GM23338 (cell line): ENCODE measurements around the gene DNAI7. TPM values are rescaled to one million over a fixed set of nuclear protein-coding genes. Genes with fewer than 3 reads are reported as not detected.

ENCODE experiments used
- ATAC-seq: fragments of 200-7000 bp; cut with Tn5 transposase; 3 replicates; pipeline ENCODE4 v1.9.1; 2020
- DNase-seq: peaks from one replicate; pipeline ENCODE4 v3.0.0-alpha.2; 2015; ENCODE audit warnings: low spot score
- H2AFZ ChIP-seq: fragments of 200-600 bp; sonication (generic); 2 replicates; pipeline ENCODE4 v1.8.0; 2016; ENCODE audit warnings: antibody characterized with exemption, mild to moderate bottlenecking, moderate library complexity
- H3F3A ChIP-seq: fragments of 200-600 bp; sonication (generic); replicated peaks from 2 replicates; pipeline ENCODE4 v1.8.0; 2017; ENCODE audit warnings: antibody characterized with exemption, mixed run types, low read depth
- H3K27ac ChIP-seq: fragments of 200-600 bp; sonication (generic); 2 replicates; pipeline ENCODE4 v1.6.1; 2016; ENCODE audit warnings: low read depth
- H3K27me3 ChIP-seq: fragments of 200-600 bp; sonication (generic); 2 replicates; pipeline ENCODE4 v1.8.0; 2016; ENCODE audit warnings: mild to moderate bottlenecking, mixed run types, moderate library complexity; ENCODE audit not compliant: insufficient read depth
- H3K36me3 ChIP-seq: fragments of 200-600 bp; sonication (generic); 2 replicates; pipeline ENCODE4 v1.8.0; 2016; ENCODE audit warnings: mild to moderate bottlenecking; ENCODE audit not compliant: insufficient read depth
- H3K4me1 ChIP-seq: fragments of 200-600 bp; sonication (generic); 2 replicates; pipeline ENCODE4 v1.8.0; 2016; ENCODE audit warnings: mild to moderate bottlenecking, moderate library complexity; ENCODE audit not compliant: insufficient read depth
- H3K4me2 ChIP-seq: fragments of 200-600 bp; sonication (generic); 2 replicates; pipeline ENCODE4 v1.7.1; 2017; ENCODE audit warnings: mixed run types
- H3K4me3 ChIP-seq: fragments of 200-600 bp; sonication (generic); 2 replicates; pipeline ENCODE4 v1.6.1; 2016; ENCODE audit warnings: mixed run types
- H3K79me2 ChIP-seq: fragments of 200-600 bp; sonication (generic); replicated peaks from 2 replicates; pipeline ENCODE4 v1.8.0; 2017; ENCODE audit warnings: mild to moderate bottlenecking; ENCODE audit not compliant: insufficient read depth
- H3K9me2 ChIP-seq: fragments of 200-600 bp; sonication (generic); 2 replicates; pipeline ENCODE4 v1.8.0; 2017; ENCODE audit not compliant: insufficient read depth
- H4K20me1 ChIP-seq: fragments of 200-600 bp; sonication (generic); replicated peaks from 2 replicates; pipeline ENCODE4 v1.8.0; 2017; ENCODE audit warnings: mild to moderate bottlenecking; ENCODE audit not compliant: insufficient read depth
- H3K27ac Mint-ChIP-seq: 2 replicates; pipeline ENCODE4 v1.8.0; 2020; ENCODE audit warnings: inconsistent platforms, mild to moderate bottlenecking, moderate library complexity, mixed read lengths
- H3K27me3 Mint-ChIP-seq: 3 replicates; pipeline ENCODE4 v1.8.0; 2022; ENCODE audit warnings: low read depth, mild to moderate bottlenecking, moderate library complexity, mixed read lengths, inconsistent platforms; ENCODE audit not compliant: insufficient read depth, poor library complexity
- H3K36me3 Mint-ChIP-seq: 3 replicates; pipeline ENCODE4 v1.8.0; 2021; ENCODE audit warnings: low read depth, mild to moderate bottlenecking, inconsistent platforms, moderate library complexity, mixed read lengths
- H3K4me1 Mint-ChIP-seq: 3 replicates; pipeline ENCODE4 v1.8.0; 2020; ENCODE audit warnings: mild to moderate bottlenecking, inconsistent platforms, mixed read lengths
- H3K4me3 Mint-ChIP-seq: 3 replicates; pipeline ENCODE4 v1.8.0; 2021; ENCODE audit warnings: moderate library complexity, mild to moderate bottlenecking, inconsistent platforms, mixed read lengths
- H3K9me3 Mint-ChIP-seq: 3 replicates; pipeline ENCODE4 v1.8.0; 2020; ENCODE audit warnings: moderate library complexity, mild to moderate bottlenecking, inconsistent platforms, mixed read lengths
- CREB1 ChIP-seq: fragments of 250-450 bp; sonication (Bioruptor Pico); IDR thresholded peaks from 2 replicates; pipeline ENCODE4 v1.5.0; 2020; ENCODE audit warnings: low read depth, mild to moderate bottlenecking, moderate library complexity
- EZH2 ChIP-seq: fragments of 200-600 bp; sonication (generic); IDR thresholded peaks from one replicate; pipeline ENCODE4 v1.8.0; 2017; ENCODE audit warnings: antibody characterized with exemption, mild to moderate bottlenecking, low read depth; ENCODE audit not compliant: unreplicated experiment
- EZH2phosphoT487 ChIP-seq: fragments of 200-600 bp; sonication (generic); IDR thresholded peaks from one replicate; pipeline ENCODE4 v1.8.1; 2018; ENCODE audit warnings: antibody characterized with exemption; ENCODE audit not compliant: unreplicated experiment
- JUNB ChIP-seq: IDR thresholded peaks from one replicate; pipeline ENCODE4 v1.6.1; 2016; ENCODE audit warnings: antibody characterized with exemption; ENCODE audit not compliant: unreplicated experiment
- NANOG ChIP-seq: IDR thresholded peaks from 2 replicates; pipeline ENCODE4 v1.6.1; 2016; ENCODE audit warnings: antibody characterized with exemption, borderline replicate concordance
- POLR2AphosphoS5 ChIP-seq: IDR thresholded peaks from 2 replicates; pipeline ENCODE4 v1.6.1; 2016; ENCODE audit warnings: antibody characterized with exemption, low read depth
- STAT1 ChIP-seq: IDR thresholded peaks from one replicate; pipeline ENCODE4 v1.6.1; 2016; ENCODE audit warnings: antibody characterized with exemption; ENCODE audit not compliant: unreplicated experiment
- ZNF114 ChIP-seq: fragments of 250-450 bp; sonication (Bioruptor Pico); IDR thresholded peaks from 2 replicates; pipeline ENCODE4 v1.5.0; 2020; ENCODE audit warnings: mild to moderate bottlenecking, moderate library complexity
- ZNF331 ChIP-seq: fragments of 250-450 bp; sonication (Bioruptor Pico); IDR thresholded peaks from 2 replicates; pipeline ENCODE4 v1.5.0; 2020; ENCODE audit warnings: low read depth, mild to moderate bottlenecking, moderate library complexity
- polyA plus RNA-seq: library from polyadenylated mRNA; unstranded; fragments of >200 nt; fragmentation: Nextera tagmentation; extraction: Ambion mirVana; gene quantifications from 2 replicates; pipeline ENCODE4 v1.2.1, GENCODE V29; 2016
- total RNA-seq: library from RNA; depleted of rRNA; stranded (reverse); fragments of >200 nt; shearing (Covaris generic); gene quantifications from 2 replicates; pipeline ENCODE4 v1.2.3, GENCODE V29; 2014
- TF ChIP-seq, protein P1 (sequence below): fragments of 250-450 bp; sonication (Bioruptor Pico); IDR thresholded peaks from 2 replicates; pipeline ENCODE4 v1.5.0; 2020; ENCODE audit warnings: mild to moderate bottlenecking, moderate library complexity
- TF ChIP-seq, protein P2 (sequence below): IDR thresholded peaks from 2 replicates; pipeline ENCODE4 v1.6.1; 2016; ENCODE audit warnings: antibody characterized with exemption
- TF ChIP-seq, protein P3 (sequence below): IDR thresholded peaks from one replicate; pipeline ENCODE4 v1.6.1; 2018; ENCODE audit warnings: antibody characterized with exemption; ENCODE audit not compliant: unreplicated experiment
- TF ChIP-seq, protein P4 (sequence below), 2 experiments: fragments of 200-600 bp in 1 of 2; sonication (generic) in 1 of 2; conservative IDR thresholded peaks; 2 replicates each; pipeline versions ENCODE4 v1.5.1 to v1.6.1; 2016 to 2017; ENCODE audit warnings: antibody characterized with exemption in 2 of 2, low read depth in 2 of 2, mild to moderate bottlenecking in 2 of 2, moderate library complexity in 1 of 2

The DNAI7 gene
- total and polyA plus RNA-seq, 2 experiments from 2014 or later: 0.08 TPM; not detected in 1

DNA sequence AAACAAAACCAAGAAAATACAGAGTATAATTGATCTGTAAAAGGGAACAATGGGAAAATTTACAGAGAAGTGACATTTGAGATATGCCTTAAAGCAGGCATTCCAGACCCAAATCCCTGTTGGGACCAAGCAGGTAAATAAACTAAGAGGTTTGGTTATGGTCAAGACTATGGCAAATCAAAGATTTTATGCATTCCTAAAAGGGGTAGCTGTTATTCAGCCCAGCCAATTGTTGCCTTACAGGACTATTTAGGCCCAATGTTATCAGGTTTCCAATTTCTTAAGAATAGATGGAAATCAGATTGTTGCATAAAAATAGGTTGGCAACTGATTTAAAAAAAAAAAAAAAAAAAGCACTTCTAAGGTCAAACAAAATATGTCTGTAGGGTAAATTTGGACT, 5.3 kb downstream of the DNAI7 start:
- H3K4me3 Mint-ChIP-seq: no peak overlapping the region
- ATAC-seq (no peak), DNase-seq (no peak)
- H3K27me3 ChIP-seq: no peaks in the 10 kb centered on the region
- no peaks in the 10 kb centered on the region for H3K79me2 ChIP-seq
- H4K20me1 ChIP-seq: no peaks in the 10 kb centered on the region
- TF ChIP-seq ZNF331 (CRISPR knock-in tag) (no peak), POLR2AphosphoS5 (no peak), JUNB (no peak), CREB1 (CRISPR knock-in tag) (no peak), EZH2 (no peak), NANOG (no peak), ZNF114 (CRISPR knock-in tag) (no peak), EZH2phosphoT487 (no peak), STAT1 (no peak)
- TF ChIP-seq, protein P1, sequence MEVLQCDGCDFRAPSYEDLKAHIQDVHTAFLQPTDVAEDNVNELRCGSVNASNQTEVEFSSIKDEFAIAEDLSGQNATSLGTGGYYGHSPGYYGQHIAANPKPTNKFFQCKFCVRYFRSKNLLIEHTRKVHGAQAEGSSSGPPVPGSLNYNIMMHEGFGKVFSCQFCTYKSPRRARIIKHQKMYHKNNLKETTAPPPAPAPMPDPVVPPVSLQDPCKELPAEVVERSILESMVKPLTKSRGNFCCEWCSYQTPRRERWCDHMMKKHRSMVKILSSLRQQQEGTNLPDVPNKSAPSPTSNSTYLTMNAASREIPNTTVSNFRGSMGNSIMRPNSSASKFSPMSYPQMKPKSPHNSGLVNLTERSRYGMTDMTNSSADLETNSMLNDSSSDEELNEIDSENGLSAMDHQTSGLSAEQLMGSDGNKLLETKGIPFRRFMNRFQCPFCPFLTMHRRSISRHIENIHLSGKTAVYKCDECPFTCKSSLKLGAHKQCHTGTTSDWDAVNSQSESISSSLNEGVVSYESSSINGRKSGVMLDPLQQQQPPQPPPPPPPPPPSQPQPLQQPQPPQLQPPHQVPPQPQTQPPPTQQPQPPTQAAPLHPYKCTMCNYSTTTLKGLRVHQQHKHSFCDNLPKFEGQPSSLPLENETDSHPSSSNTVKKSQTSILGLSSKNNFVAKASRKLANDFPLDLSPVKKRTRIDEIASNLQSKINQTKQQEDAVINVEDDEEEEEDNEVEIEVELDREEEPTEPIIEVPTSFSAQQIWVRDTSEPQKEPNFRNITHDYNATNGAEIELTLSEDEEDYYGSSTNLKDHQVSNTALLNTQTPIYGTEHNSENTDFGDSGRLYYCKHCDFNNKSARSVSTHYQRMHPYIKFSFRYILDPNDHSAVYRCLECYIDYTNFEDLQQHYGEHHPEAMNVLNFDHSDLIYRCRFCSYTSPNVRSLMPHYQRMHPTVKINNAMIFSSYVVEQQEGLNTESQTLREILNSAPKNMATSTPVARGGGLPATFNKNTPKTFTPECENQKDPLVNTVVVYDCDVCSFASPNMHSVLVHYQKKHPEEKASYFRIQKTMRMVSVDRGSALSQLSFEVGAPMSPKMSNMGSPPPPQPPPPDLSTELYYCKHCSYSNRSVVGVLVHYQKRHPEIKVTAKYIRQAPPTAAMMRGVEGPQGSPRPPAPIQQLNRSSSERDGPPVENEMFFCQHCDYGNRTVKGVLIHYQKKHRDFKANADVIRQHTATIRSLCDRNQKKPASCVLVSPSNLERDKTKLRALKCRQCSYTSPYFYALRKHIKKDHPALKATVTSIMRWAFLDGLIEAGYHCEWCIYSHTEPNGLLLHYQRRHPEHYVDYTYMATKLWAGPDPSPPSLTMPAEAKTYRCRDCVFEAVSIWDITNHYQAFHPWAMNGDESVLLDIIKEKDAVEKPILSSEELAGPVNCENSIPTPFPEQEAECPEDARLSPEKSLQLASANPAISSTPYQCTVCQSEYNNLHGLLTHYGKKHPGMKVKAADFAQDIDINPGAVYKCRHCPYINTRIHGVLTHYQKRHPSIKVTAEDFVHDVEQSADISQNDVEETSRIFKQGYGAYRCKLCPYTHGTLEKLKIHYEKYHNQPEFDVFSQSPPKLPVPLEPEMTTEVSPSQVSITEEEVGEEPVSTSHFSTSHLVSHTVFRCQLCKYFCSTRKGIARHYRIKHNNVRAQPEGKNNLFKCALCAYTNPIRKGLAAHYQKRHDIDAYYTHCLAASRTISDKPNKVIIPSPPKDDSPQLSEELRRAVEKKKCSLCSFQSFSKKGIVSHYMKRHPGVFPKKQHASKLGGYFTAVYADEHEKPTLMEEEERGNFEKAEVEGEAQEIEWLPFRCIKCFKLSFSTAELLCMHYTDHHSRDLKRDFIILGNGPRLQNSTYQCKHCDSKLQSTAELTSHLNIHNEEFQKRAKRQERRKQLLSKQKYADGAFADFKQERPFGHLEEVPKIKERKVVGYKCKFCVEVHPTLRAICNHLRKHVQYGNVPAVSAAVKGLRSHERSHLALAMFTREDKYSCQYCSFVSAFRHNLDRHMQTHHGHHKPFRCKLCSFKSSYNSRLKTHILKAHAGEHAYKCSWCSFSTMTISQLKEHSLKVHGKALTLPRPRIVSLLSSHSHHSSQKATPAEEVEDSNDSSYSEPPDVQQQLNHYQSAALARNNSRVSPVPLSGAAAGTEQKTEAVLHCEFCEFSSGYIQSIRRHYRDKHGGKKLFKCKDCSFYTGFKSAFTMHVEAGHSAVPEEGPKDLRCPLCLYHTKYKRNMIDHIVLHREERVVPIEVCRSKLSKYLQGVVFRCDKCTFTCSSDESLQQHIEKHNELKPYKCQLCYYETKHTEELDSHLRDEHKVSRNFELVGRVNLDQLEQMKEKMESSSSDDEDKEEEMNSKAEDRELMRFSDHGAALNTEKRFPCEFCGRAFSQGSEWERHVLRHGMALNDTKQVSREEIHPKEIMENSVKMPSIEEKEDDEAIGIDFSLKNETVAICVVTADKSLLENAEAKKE (CRISPR knock-in tag): no peak
- TF ChIP-seq, protein P2, sequence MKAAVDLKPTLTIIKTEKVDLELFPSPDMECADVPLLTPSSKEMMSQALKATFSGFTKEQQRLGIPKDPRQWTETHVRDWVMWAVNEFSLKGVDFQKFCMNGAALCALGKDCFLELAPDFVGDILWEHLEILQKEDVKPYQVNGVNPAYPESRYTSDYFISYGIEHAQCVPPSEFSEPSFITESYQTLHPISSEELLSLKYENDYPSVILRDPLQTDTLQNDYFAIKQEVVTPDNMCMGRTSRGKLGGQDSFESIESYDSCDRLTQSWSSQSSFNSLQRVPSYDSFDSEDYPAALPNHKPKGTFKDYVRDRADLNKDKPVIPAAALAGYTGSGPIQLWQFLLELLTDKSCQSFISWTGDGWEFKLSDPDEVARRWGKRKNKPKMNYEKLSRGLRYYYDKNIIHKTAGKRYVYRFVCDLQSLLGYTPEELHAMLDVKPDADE: no peak
- TF ChIP-seq, protein P3, sequence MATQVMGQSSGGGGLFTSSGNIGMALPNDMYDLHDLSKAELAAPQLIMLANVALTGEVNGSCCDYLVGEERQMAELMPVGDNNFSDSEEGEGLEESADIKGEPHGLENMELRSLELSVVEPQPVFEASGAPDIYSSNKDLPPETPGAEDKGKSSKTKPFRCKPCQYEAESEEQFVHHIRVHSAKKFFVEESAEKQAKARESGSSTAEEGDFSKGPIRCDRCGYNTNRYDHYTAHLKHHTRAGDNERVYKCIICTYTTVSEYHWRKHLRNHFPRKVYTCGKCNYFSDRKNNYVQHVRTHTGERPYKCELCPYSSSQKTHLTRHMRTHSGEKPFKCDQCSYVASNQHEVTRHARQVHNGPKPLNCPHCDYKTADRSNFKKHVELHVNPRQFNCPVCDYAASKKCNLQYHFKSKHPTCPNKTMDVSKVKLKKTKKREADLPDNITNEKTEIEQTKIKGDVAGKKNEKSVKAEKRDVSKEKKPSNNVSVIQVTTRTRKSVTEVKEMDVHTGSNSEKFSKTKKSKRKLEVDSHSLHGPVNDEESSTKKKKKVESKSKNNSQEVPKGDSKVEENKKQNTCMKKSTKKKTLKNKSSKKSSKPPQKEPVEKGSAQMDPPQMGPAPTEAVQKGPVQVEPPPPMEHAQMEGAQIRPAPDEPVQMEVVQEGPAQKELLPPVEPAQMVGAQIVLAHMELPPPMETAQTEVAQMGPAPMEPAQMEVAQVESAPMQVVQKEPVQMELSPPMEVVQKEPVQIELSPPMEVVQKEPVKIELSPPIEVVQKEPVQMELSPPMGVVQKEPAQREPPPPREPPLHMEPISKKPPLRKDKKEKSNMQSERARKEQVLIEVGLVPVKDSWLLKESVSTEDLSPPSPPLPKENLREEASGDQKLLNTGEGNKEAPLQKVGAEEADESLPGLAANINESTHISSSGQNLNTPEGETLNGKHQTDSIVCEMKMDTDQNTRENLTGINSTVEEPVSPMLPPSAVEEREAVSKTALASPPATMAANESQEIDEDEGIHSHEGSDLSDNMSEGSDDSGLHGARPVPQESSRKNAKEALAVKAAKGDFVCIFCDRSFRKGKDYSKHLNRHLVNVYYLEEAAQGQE: no peak
- TF ChIP-seq, protein P4, sequence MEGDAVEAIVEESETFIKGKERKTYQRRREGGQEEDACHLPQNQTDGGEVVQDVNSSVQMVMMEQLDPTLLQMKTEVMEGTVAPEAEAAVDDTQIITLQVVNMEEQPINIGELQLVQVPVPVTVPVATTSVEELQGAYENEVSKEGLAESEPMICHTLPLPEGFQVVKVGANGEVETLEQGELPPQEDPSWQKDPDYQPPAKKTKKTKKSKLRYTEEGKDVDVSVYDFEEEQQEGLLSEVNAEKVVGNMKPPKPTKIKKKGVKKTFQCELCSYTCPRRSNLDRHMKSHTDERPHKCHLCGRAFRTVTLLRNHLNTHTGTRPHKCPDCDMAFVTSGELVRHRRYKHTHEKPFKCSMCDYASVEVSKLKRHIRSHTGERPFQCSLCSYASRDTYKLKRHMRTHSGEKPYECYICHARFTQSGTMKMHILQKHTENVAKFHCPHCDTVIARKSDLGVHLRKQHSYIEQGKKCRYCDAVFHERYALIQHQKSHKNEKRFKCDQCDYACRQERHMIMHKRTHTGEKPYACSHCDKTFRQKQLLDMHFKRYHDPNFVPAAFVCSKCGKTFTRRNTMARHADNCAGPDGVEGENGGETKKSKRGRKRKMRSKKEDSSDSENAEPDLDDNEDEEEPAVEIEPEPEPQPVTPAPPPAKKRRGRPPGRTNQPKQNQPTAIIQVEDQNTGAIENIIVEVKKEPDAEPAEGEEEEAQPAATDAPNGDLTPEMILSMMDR (conservative IDR thresholded peaks at IDR 0.05; ENCODE audit: low read depth in 2 of 2): no peak
- no peaks in the 10 kb centered on the region for H3K27me3 Mint-ChIP-seq
- no peaks in the 10 kb centered on the region for H3K4me1 ChIP-seq
- H3F3A ChIP-seq: no peaks in the 10 kb centered on the region
- H3K27ac Mint-ChIP-seq: no peak overlapping the region
- no peak overlapping the region for H3K4me2 ChIP-seq
- no peaks in the 10 kb centered on the region; the same call in 2 of the 3 replicates for H3K9me3 Mint-ChIP-seq
- no peaks in the 10 kb centered on the region for H3K9me2 ChIP-seq
- no peaks in the 10 kb centered on the region for H3K36me3 ChIP-seq
- no peak overlapping the region for H2AFZ ChIP-seq
- H3K27ac ChIP-seq: no peak overlapping the region
- H3K4me1 Mint-ChIP-seq: no peaks in the 10 kb centered on the region; the same call in 2 of the 3 replicates
- H3K4me3 ChIP-seq: no peak overlapping the region
- no peaks in the 10 kb centered on the region for H3K36me3 Mint-ChIP-seq
